Measurements from ENCODE around the gene CASQ2. TPM values are rescaled to one million over a fixed set of nuclear protein-coding genes. Genes with fewer than 3 reads are reported as not detected.

The CASQ2 gene
- total and polyA plus RNA-seq, 2 donors (not counting 3 experiments of a cell fraction or from before 2014, with no cell fraction given), result not detected

DNA sequence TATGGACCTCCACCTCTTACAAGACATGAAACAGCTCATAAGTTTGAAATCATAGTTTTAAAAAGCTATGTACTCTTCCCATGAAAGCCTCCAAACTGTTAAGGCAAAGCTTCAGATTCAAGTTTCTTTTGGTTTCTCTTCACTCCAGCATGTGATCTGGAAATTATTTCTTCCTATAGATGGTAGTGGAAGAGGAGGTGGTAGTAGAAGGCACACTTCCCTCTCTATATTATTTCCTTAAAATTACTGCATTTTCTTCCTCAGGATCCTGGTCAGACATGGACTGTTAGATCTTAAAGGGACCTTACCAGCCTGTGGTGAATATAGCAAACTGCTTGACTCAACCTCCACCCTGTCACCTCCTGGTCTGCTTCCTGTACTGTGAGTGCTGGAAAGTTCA, 40.6 kb upstream of the CASQ2 start:
- H3K9me1 ChIP-seq (replicated peaks; ENCODE audit: control insufficient read depth, extremely low read depth, insufficient read depth, low read length), result no peaks in the 10 kb centered on the region
- POLR2A ChIA-PET, result no interaction called here
- CTCF ChIA-PET, result interaction anchor here (0.9 to 4.7 kb wide), 5 partner anchors 169 to 690 kb away, joined by 3 to 58 read pairs (median 18); no protein-coding TSS in a partner anchor
- H3K4me2 ChIP-seq (ENCODE audit: insufficient read depth, low read length), result no peak overlapping the region
- BruUV-seq (replicated peaks), result no TSS peak
- no peaks in the 10 kb centered on the region for H3K9me3 ChIP-seq (replicated peaks; ENCODE audit: control insufficient read depth, insufficient read depth, low read length)
- peaks cover 14% of the 10 kb centered on the region for H3K4me1 ChIP-seq (ENCODE audit: control insufficient read depth, extremely low read depth, insufficient read depth, low read length)
- no peak overlapping the region for H3K27ac ChIP-seq (ENCODE audit: insufficient read depth, low read depth, low read length)
- H3K27me3 ChIP-seq (ENCODE audit: control insufficient read depth in 2 of 2, insufficient read depth in 2 of 2, low read length in 2 of 2), result peaks cover 5 to 8% of the 10 kb centered on the region in 2 experiments
- H3K9ac ChIP-seq (replicated peaks; ENCODE audit: extremely low read depth, insufficient read depth, low read length), result no peak overlapping the region
- no peak overlapping the region for H2AFZ ChIP-seq (ENCODE audit: low read depth, low read length)
- no peak for TF ChIP-seq MYC (IDR thresholded peaks at IDR 0.05; ENCODE audit: low read depth, low read length)
- no peak for TF ChIP-seq POLR2AphosphoS5 (IDR thresholded peaks at IDR 0.05; ENCODE audit: insufficient read depth, low read depth, low read length)
- TF ChIP-seq GATA2 (IDR thresholded peaks at IDR 0.05; ENCODE audit: insufficient read depth, insufficient read length, low read depth, low read length), result no peak
- TF ChIP-seq EZH2 (IDR thresholded peaks at IDR 0.05; ENCODE audit: borderline replicate concordance, low read depth, low read length, severe bottlenecking), result no peak
- no peak for TF ChIP-seq FOS (IDR thresholded peaks at IDR 0.05; ENCODE audit: borderline replicate concordance, insufficient read depth, low read length)
- TF ChIP-seq, protein P1, sequence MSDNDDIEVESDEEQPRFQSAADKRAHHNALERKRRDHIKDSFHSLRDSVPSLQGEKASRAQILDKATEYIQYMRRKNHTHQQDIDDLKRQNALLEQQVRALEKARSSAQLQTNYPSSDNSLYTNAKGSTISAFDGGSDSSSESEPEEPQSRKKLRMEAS (IDR thresholded peaks at IDR 0.05; ENCODE audit: insufficient read depth, insufficient read length), result no peak
- TF ChIP-seq, protein P2, sequence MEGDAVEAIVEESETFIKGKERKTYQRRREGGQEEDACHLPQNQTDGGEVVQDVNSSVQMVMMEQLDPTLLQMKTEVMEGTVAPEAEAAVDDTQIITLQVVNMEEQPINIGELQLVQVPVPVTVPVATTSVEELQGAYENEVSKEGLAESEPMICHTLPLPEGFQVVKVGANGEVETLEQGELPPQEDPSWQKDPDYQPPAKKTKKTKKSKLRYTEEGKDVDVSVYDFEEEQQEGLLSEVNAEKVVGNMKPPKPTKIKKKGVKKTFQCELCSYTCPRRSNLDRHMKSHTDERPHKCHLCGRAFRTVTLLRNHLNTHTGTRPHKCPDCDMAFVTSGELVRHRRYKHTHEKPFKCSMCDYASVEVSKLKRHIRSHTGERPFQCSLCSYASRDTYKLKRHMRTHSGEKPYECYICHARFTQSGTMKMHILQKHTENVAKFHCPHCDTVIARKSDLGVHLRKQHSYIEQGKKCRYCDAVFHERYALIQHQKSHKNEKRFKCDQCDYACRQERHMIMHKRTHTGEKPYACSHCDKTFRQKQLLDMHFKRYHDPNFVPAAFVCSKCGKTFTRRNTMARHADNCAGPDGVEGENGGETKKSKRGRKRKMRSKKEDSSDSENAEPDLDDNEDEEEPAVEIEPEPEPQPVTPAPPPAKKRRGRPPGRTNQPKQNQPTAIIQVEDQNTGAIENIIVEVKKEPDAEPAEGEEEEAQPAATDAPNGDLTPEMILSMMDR (IDR thresholded peaks at IDR 0.05; ENCODE audit: extremely low read depth in 1 of 2, insufficient read depth in 1 of 2, low read depth in 1 of 2, low read length in 2 of 2), result no peak
- no peak for TF ChIP-seq POLR2A (IDR thresholded peaks at IDR 0.05; ENCODE audit: low read depth, low read length)
- no peak overlapping the region for H3K4me3 ChIP-seq (replicated peaks in 1 of 3; ENCODE audit: insufficient read depth in 1 of 3, low read depth in 1 of 3, low read length in 3 of 3)
- dilution Hi-C loops (cut with MboI; ENCODE audit: extremely low pct_ligation_motif_present, low sequenced_read_pairs) (no loop called here), intact Hi-C loops (cut with micrococcal nuclease) (loop anchor here (5.0 kb wide), 1 partner anchor 88 kb away; no protein-coding TSS in a partner anchor)
- no peaks in the 10 kb centered on the region for H3K36me3 ChIP-seq (ENCODE audit: control insufficient read depth in 2 of 2, extremely low read depth in 1 of 2, insufficient read depth in 2 of 2, low read length in 2 of 2)
- DNase-seq (ENCODE audit: low read depth, low spot score), result no peak
- no peak for FAIRE-seq
- H3K79me2 ChIP-seq (ENCODE audit: control insufficient read depth, insufficient read depth, low read length), result no peaks in the 10 kb centered on the region
- H4K20me1 ChIP-seq (replicated peaks; ENCODE audit: control insufficient read depth, extremely low read depth, insufficient read depth, low read length), result no peaks in the 10 kb centered on the region

Data from endothelial cell of umbilical vein (primary cell).